Endothelial cell of umbilical vein (primary cell): ENCODE data around the gene CRK. TPM values are rescaled to one million over a fixed set of nuclear protein-coding genes. Genes with fewer than 3 reads are reported as not detected.

Experiments used
- BruUV-seq: library from RNA; stranded (reverse); fragments of 400-500 nt; replicated peaks from 2 replicates; lab custom pipeline; 2021; lab: Mats Ljungman, UMichigan
- CTCF ChIA-PET: fragments of 300-600, 350-600 bp; sonication (Branson Sonifier 250); formaldehyde crosslinking; loops from one replicate; lab custom pipeline; 2021; ENCODE audit warnings: antibody characterized with exemption, inconsistent platforms; lab: Charles Lee
- POLR2A ChIA-PET: fragments of 300-600, 350-600 bp; sonication (Branson Sonifier 250); formaldehyde crosslinking; loops from one replicate; lab custom pipeline; 2021; ENCODE audit warnings: antibody characterized with exemption, inconsistent platforms; lab: Charles Lee
- DNase-seq: peaks from one replicate; pipeline ENCODE4 v3.0.0-alpha.2; 2011; ENCODE audit warnings: low read depth, low spot score
- FAIRE-seq: peaks from 2 replicates; lab custom pipeline; 2011; peaks lifted over from hg19 to GRCh38; lab: Jason Lieb, UNC
- H2AFZ ChIP-seq: 2 replicates; pipeline ENCODE4 v1.6.0; 2012; ENCODE audit warnings: low read depth, low read length, control low read depth, inconsistent platforms
- H3K27ac ChIP-seq: 2 replicates; pipeline ENCODE4 v1.5.1; 2011; ENCODE audit warnings: low read depth, mild to moderate bottlenecking, control low read depth, low read length, moderate library complexity; ENCODE audit not compliant: insufficient read depth
- H3K27me3 ChIP-seq, 2 experiments: 2 replicates each; pipeline versions ENCODE4 v1.6.0 to v1.6.1; 2011; ENCODE audit warnings: low read length in 2 of 2, mixed read lengths in 1 of 2; ENCODE audit not compliant: control insufficient read depth in 2 of 2, insufficient read depth in 2 of 2
- H3K36me3 ChIP-seq, 2 experiments: 2 replicates in 1 of 2; 3 replicates in 1 of 2; pipeline ENCODE4 v1.5.1; 2011; ENCODE audit warnings: low read length in 2 of 2, mild to moderate bottlenecking in 1 of 2, moderate library complexity in 1 of 2; ENCODE audit not compliant: control insufficient read depth in 2 of 2, insufficient read depth in 2 of 2; ENCODE audit errors: extremely low read depth in 1 of 2
- H3K4me1 ChIP-seq: 3 replicates; pipeline ENCODE4 v1.5.1; 2011; ENCODE audit warnings: mild to moderate bottlenecking, low read length; ENCODE audit not compliant: control insufficient read depth, insufficient read depth; ENCODE audit errors: extremely low read depth
- H3K4me2 ChIP-seq: 2 replicates; pipeline ENCODE4 v1.6.1; 2011; ENCODE audit warnings: low read length, control low read depth, mixed read lengths; ENCODE audit not compliant: insufficient read depth
- H3K4me3 ChIP-seq, 3 experiments: fragments of 200-600 bp in 1 of 3; sonication (generic), shearing (Covaris generic) in 1 of 3; replicated peaks in 1 of 3; 2 replicates each; pipeline ENCODE4 v1.5.1; 2011 to 2016; ENCODE audit warnings: control low read depth in 3 of 3, low read length in 3 of 3, mild to moderate bottlenecking in 2 of 3, inconsistent platforms in 1 of 3, low read depth in 1 of 3, moderate library complexity in 1 of 3; ENCODE audit not compliant: insufficient read depth in 1 of 3
- H3K79me2 ChIP-seq: 2 replicates; pipeline ENCODE4 v1.6.0; 2012; ENCODE audit warnings: low read length, inconsistent platforms; ENCODE audit not compliant: control insufficient read depth, insufficient read depth
- H3K9ac ChIP-seq: replicated peaks from 2 replicates; pipeline ENCODE3; 2011; ENCODE audit warnings: low read length, control low read depth; ENCODE audit not compliant: insufficient read depth; ENCODE audit errors: extremely low read depth
- H3K9me1 ChIP-seq: replicated peaks from 3 replicates; pipeline ENCODE4 v1.6.0; 2011; ENCODE audit warnings: mild to moderate bottlenecking, low read length; ENCODE audit not compliant: control insufficient read depth, insufficient read depth; ENCODE audit errors: extremely low read depth
- H3K9me3 ChIP-seq: replicated peaks from 2 replicates; pipeline ENCODE4 v1.5.1; 2012; ENCODE audit warnings: low read length, inconsistent platforms; ENCODE audit not compliant: control insufficient read depth, insufficient read depth
- H4K20me1 ChIP-seq: replicated peaks from 2 replicates; pipeline ENCODE3; 2011; ENCODE audit warnings: mild to moderate bottlenecking, low read length; ENCODE audit not compliant: control insufficient read depth, insufficient read depth; ENCODE audit errors: extremely low read depth
- EZH2 ChIP-seq: IDR thresholded peaks from 2 replicates; pipeline ENCODE4 v1.6.1; 2012; ENCODE audit warnings: borderline replicate concordance, low read depth, mild to moderate bottlenecking, moderate library complexity, low read length, inconsistent platforms; ENCODE audit not compliant: severe bottlenecking
- FOS ChIP-seq: IDR thresholded peaks from 2 replicates; pipeline ENCODE4 v1.6.1; 2011; ENCODE audit warnings: mild to moderate bottlenecking, low read length, moderate library complexity, borderline replicate concordance; ENCODE audit not compliant: insufficient read depth
- GATA2 ChIP-seq: IDR thresholded peaks from 2 replicates; pipeline ENCODE4 v1.7.0; 2011; ENCODE audit warnings: low read depth, mild to moderate bottlenecking, moderate library complexity, mixed read lengths, low read length; ENCODE audit not compliant: insufficient read length, insufficient read depth
- JUN ChIP-seq: IDR thresholded peaks from 2 replicates; pipeline ENCODE4 v1.6.1; 2011; ENCODE audit warnings: borderline replicate concordance, low read depth; ENCODE audit not compliant: insufficient read length, insufficient read depth
- MYC ChIP-seq: IDR thresholded peaks from one replicate; pipeline ENCODE4 v1.6.1; 2011; ENCODE audit warnings: mild to moderate bottlenecking, low read depth, low read length
- POLR2A ChIP-seq: IDR thresholded peaks from 2 replicates; pipeline ENCODE4 v1.6.1; 2012; ENCODE audit warnings: low read depth, mild to moderate bottlenecking, control low read depth, low read length
- POLR2AphosphoS5 ChIP-seq: IDR thresholded peaks from 2 replicates; pipeline ENCODE4 v1.6.1; 2012; ENCODE audit warnings: low read depth, mild to moderate bottlenecking, control low read depth, low read length, moderate library complexity; ENCODE audit not compliant: insufficient read depth
- dilution Hi-C: fragments of 300-500 bp; cut with MboI; formaldehyde crosslinking; loops from one replicate; pipeline ENCODE4 v1.15.0; 2019; ENCODE audit warnings: low sequenced_read_pairs; ENCODE audit not compliant: extremely low pct_ligation_motif_present
- intact Hi-C: fragments of 100-400 bp; cut with micrococcal nuclease; formaldehyde crosslinking; loops from one replicate; pipeline ENCODE4 v1.10.0; 2022
- polyA plus RNA-seq, 4 experiments: library from polyadenylated mRNA; depleted of rRNA in 3 of 4; stranded (reverse) in 3 of 4; unstranded in 1 of 4; fragments of >200 nt; gene quantifications; 2 replicates each; pipeline versions ENCODE4 v1.2.1 to v1.2.3, GENCODE V29; 2011 to 2012; ENCODE audit warnings: missing spikeins in 1 of 4
- total RNA-seq: library from RNA; stranded (reverse); gene quantifications from 2 replicates; pipeline ENCODE4 v1.2.3, GENCODE V29; 2021
- TF ChIP-seq, protein P1 (sequence below): IDR thresholded peaks from 2 replicates; pipeline ENCODE4 v1.6.1; 2011; ENCODE audit not compliant: insufficient read depth, insufficient read length
- TF ChIP-seq, protein P2 (sequence below), 2 donors: IDR thresholded peaks; 1 replicate in 1 of 2; 2 replicates in 1 of 2; pipeline ENCODE4 v1.5.1; 2011; ENCODE audit warnings: low read length in 2 of 2, mild to moderate bottlenecking in 2 of 2, moderate library complexity in 2 of 2, control low read depth in 1 of 2, inconsistent platforms in 1 of 2, low read depth in 1 of 2; ENCODE audit not compliant: insufficient read depth in 1 of 2; ENCODE audit errors: extremely low read depth in 1 of 2

Gene CRK
- total and polyA plus RNA-seq, 2 donors (not counting 3 experiments of a cell fraction or from before 2014, with no cell fraction given) = 52.8 to 67.2 TPM

- TF ChIP-seq FOS = no peak
- TF ChIP-seq MYC = no peak
- no peak for TF ChIP-seq POLR2A
- TF ChIP-seq EZH2 = no peak
- TF ChIP-seq POLR2AphosphoS5 = no peak
- TF ChIP-seq JUN = no peak
- TF ChIP-seq, protein P1, sequence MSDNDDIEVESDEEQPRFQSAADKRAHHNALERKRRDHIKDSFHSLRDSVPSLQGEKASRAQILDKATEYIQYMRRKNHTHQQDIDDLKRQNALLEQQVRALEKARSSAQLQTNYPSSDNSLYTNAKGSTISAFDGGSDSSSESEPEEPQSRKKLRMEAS = no peak
- TF ChIP-seq, protein P2, sequence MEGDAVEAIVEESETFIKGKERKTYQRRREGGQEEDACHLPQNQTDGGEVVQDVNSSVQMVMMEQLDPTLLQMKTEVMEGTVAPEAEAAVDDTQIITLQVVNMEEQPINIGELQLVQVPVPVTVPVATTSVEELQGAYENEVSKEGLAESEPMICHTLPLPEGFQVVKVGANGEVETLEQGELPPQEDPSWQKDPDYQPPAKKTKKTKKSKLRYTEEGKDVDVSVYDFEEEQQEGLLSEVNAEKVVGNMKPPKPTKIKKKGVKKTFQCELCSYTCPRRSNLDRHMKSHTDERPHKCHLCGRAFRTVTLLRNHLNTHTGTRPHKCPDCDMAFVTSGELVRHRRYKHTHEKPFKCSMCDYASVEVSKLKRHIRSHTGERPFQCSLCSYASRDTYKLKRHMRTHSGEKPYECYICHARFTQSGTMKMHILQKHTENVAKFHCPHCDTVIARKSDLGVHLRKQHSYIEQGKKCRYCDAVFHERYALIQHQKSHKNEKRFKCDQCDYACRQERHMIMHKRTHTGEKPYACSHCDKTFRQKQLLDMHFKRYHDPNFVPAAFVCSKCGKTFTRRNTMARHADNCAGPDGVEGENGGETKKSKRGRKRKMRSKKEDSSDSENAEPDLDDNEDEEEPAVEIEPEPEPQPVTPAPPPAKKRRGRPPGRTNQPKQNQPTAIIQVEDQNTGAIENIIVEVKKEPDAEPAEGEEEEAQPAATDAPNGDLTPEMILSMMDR (IDR thresholded peaks at IDR 0.05; ENCODE audit: extremely low read depth in 1 of 2, insufficient read depth in 1 of 2, low read depth in 1 of 2, low read length in 2 of 2) = no peak
- no peak for TF ChIP-seq GATA2
- H2AFZ ChIP-seq = no peak overlapping the region
- H3K4me1 ChIP-seq = peaks cover 5% of the 10 kb centered on the region
- no peaks in the 10 kb centered on the region for H3K79me2 ChIP-seq
- no peaks in the 10 kb centered on the region for H3K9me3 ChIP-seq
- CTCF ChIA-PET = interaction anchor here (1.2 to 2.7 kb wide), 4 partner anchors 10 to 173 kb away, joined by 5 to 25 read pairs (median 8); partner anchors contain the start of gene INPP5K
- no peaks in the 10 kb centered on the region for H4K20me1 ChIP-seq
- BruUV-seq = no TSS peak
- H3K4me2 ChIP-seq = no peak overlapping the region
- H3K36me3 ChIP-seq = peaks cover 0 to 21% of the 10 kb centered on the region in 2 experiments
- dilution Hi-C loops = no loop called here
- intact Hi-C loops = no loop called here
- no peak overlapping the region for H3K9ac ChIP-seq
- no peak overlapping the region for H3K4me3 ChIP-seq
- FAIRE-seq = no peak
- H3K27ac ChIP-seq = no peak overlapping the region
- POLR2A ChIA-PET = no interaction called here
- no peaks in the 10 kb centered on the region for H3K27me3 ChIP-seq
- no peaks in the 10 kb centered on the region for H3K9me1 ChIP-seq
- no peak for DNase-seq
Observed at GRCh38 chr17:1505586-1505985, 49.6 kb upstream of the CRK start.
